OCI-LY1 (cell line): ENCODE results near the gene PDE4D.

Source experiments
- H2AFZ ChIP-seq: fragments of 200-600 bp; sonication (generic), shearing (Covaris generic); 2 replicates; pipeline ENCODE4 v1.6.0; 2014; ENCODE audit warnings: antibody characterized with exemption, mild to moderate bottlenecking, low read length
- H3F3A ChIP-seq: fragments of 200-600 bp; sonication (generic), shearing (Covaris generic); 2 replicates; pipeline ENCODE4 v1.6.0; 2014; ENCODE audit warnings: mild to moderate bottlenecking, antibody characterized with exemption, low read length, moderate library complexity; ENCODE audit not compliant: insufficient read depth
- H3K27ac ChIP-seq: fragments of 200-600 bp; sonication (generic); 2 replicates; pipeline ENCODE4 v1.5.1; 2014; ENCODE audit warnings: low read length, mixed run types, mild to moderate bottlenecking, low read depth; ENCODE audit not compliant: poor library complexity, severe bottlenecking
- H3K27me3 ChIP-seq: fragments of 200-600 bp; sonication (generic); 2 replicates; pipeline ENCODE4 v1.6.0; 2014; ENCODE audit warnings: antibody characterized with exemption, mild to moderate bottlenecking, low read length, moderate library complexity; ENCODE audit not compliant: insufficient read depth
- H3K36me3 ChIP-seq: fragments of 200-600 bp; sonication (generic); 2 replicates; pipeline ENCODE4 v1.6.1; 2014; ENCODE audit warnings: mild to moderate bottlenecking, antibody characterized with exemption, low read length, moderate library complexity, mixed read lengths; ENCODE audit not compliant: insufficient read depth
- H3K4me1 ChIP-seq: fragments of 200-600 bp; sonication (generic); 2 replicates; pipeline ENCODE4 v1.5.1; 2014; ENCODE audit warnings: mild to moderate bottlenecking, low read length, moderate library complexity; ENCODE audit not compliant: insufficient read depth, severe bottlenecking
- H3K4me2 ChIP-seq: fragments of 200-600 bp; sonication (generic), shearing (Covaris generic); 2 replicates; pipeline ENCODE4 v1.6.1; 2014; ENCODE audit warnings: low read length
- H3K4me3 ChIP-seq: fragments of 200-600 bp; sonication (generic); 2 replicates; pipeline ENCODE4 v1.5.1; 2014; ENCODE audit warnings: low read length, low read depth, mild to moderate bottlenecking, mixed read lengths; ENCODE audit not compliant: poor library complexity, severe bottlenecking
- H3K79me2 ChIP-seq: fragments of 200-600 bp; shearing (Covaris generic); 2 replicates; pipeline ENCODE4 v1.6.1; 2016; ENCODE audit warnings: mixed run types, low read length, mixed read lengths; ENCODE audit not compliant: insufficient read depth
- H3K9ac ChIP-seq: fragments of 200-600 bp; sonication (generic), shearing (Covaris generic); 2 replicates; pipeline ENCODE4 v1.6.1; 2014; ENCODE audit warnings: mild to moderate bottlenecking, low read length, mixed read lengths
- H3K9me2 ChIP-seq: fragments of 200-600 bp; sonication (generic), shearing (Covaris generic); 2 replicates; pipeline ENCODE4 v1.6.1; 2014; ENCODE audit warnings: low read depth, mild to moderate bottlenecking, low read length, mixed read lengths
- H3K9me3 ChIP-seq: fragments of 200-600 bp; shearing (Covaris generic); 2 replicates; pipeline ENCODE4 v1.6.1; 2014; ENCODE audit warnings: low read length, mixed read lengths
- H4K20me1 ChIP-seq: fragments of 200-600 bp; sonication (generic), shearing (Covaris generic); 2 replicates; pipeline ENCODE4 v1.6.0; 2016; ENCODE audit warnings: mild to moderate bottlenecking, low read length; ENCODE audit not compliant: insufficient read depth
- EZH2 ChIP-seq: fragments of 200-600 bp; sonication (generic), shearing (Covaris generic); IDR thresholded peaks from 2 replicates; pipeline ENCODE4 v1.8.0; 2017; ENCODE audit warnings: borderline replicate concordance, mixed run types, mild to moderate bottlenecking, antibody characterized with exemption, low read length, moderate library complexity, mixed read lengths
- TF ChIP-seq, protein P1 (sequence below): fragments of 200-600 bp; sonication (generic), shearing (Covaris generic); IDR thresholded peaks from 2 replicates; pipeline ENCODE4 v1.5.1; 2017; ENCODE audit warnings: mild to moderate bottlenecking, antibody characterized with exemption, low read length, moderate library complexity, mixed read lengths

The PDE4D gene

DNA sequence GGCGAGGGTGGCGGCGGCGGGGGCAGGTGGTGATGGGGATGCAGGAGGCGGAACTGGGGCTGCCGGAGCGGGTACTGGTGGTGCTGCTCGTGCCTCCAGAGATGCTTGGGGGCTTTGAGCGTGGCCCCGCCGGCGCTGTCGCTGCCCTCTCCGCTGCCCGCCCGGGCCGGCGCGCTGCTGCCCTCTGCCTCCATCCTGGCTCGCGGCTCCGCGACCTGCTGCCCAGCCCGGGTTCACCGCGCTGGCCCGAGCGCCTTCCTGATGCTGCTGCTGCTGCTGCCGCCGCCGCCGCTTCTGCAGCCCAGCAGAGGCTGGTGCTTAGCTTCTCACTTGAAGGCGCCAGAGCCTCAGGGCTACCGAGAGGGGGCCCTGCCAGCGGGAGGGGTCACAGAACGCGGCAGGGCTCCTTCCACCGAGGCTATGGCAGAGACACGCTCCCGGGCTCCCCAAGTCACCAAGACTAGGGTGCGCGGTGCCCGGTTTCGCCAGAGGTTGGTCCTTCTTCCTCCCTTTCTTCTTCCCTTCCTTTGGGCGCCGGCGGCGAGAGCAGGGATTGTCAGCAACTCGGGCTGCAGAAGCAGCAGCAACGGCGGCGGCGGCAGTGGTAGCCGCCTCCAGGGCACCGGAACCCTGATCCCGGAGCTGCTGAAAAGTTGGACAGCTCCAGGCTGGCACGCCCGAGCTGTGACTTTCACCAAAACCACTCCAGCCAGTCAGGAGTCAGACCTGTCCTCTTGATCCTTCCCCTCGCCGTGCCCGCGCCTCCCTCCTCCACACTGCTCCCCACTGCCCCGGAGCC is at the start of gene PDE4D:
TSS of gene PDE4D (minus strand) at position 298 of the 799 bp plus-strand sequence.
- no peak within 1 kb of the TSS for H3K4me3 ChIP-seq

DNA sequence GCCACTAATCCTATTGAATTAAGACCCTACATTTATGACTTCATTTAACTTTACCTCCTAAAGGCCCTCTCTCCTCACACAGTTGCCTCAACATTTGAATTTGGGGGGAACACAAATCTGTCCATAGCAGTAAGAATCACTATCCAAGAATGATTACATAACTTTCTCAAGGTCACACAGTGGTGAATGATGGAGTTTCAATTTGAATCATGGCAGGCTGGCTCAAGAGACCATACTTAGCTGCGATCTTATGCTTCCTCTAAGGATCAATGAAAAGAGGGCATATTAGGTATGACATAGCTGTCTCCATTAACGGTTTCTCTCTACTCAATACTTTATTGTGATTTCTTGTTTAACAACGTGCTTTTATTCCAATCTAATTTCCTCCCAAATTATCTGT is 44.1 kb upstream of the PDE4D start:
- no peak overlapping the region for H3K4me3 ChIP-seq
- H3K36me3 ChIP-seq = no peaks in the 10 kb centered on the region
- no peak overlapping the region for H2AFZ ChIP-seq
- no peaks in the 10 kb centered on the region for H3K27me3 ChIP-seq
- no peaks in the 10 kb centered on the region for H3K9me3 ChIP-seq
- H3F3A ChIP-seq = no peaks in the 10 kb centered on the region
- no peaks in the 10 kb centered on the region for H3K4me1 ChIP-seq
- no peaks in the 10 kb centered on the region for H4K20me1 ChIP-seq
- H3K9me2 ChIP-seq = no peaks in the 10 kb centered on the region
- no peak overlapping the region for H3K4me2 ChIP-seq
- no peaks in the 10 kb centered on the region for H3K79me2 ChIP-seq
- H3K9ac ChIP-seq = no peak overlapping the region
- TF ChIP-seq EZH2 = no peak
- TF ChIP-seq, protein P1, sequence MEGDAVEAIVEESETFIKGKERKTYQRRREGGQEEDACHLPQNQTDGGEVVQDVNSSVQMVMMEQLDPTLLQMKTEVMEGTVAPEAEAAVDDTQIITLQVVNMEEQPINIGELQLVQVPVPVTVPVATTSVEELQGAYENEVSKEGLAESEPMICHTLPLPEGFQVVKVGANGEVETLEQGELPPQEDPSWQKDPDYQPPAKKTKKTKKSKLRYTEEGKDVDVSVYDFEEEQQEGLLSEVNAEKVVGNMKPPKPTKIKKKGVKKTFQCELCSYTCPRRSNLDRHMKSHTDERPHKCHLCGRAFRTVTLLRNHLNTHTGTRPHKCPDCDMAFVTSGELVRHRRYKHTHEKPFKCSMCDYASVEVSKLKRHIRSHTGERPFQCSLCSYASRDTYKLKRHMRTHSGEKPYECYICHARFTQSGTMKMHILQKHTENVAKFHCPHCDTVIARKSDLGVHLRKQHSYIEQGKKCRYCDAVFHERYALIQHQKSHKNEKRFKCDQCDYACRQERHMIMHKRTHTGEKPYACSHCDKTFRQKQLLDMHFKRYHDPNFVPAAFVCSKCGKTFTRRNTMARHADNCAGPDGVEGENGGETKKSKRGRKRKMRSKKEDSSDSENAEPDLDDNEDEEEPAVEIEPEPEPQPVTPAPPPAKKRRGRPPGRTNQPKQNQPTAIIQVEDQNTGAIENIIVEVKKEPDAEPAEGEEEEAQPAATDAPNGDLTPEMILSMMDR = no peak
- no peak overlapping the region for H3K27ac ChIP-seq

More for the DNA sequence above, at the start of gene PDE4D:
- H2AFZ ChIP-seq = no peak within 1 kb of the TSS
- H3K9me3 ChIP-seq = no peaks in the 10 kb centered on the region
- no peak within 1 kb of the TSS for H3K9ac ChIP-seq
- H3K27me3 ChIP-seq = no peaks in the 10 kb centered on the region
- H3F3A ChIP-seq = no peaks in the 10 kb centered on the region
- no peaks in the 10 kb centered on the region for H4K20me1 ChIP-seq
- no peaks in the 10 kb centered on the region for H3K9me2 ChIP-seq
- no peak within 1 kb of the TSS for H3K4me2 ChIP-seq
- no peaks in the 10 kb centered on the region for H3K4me1 ChIP-seq
- no peak for TF ChIP-seq EZH2
- TF ChIP-seq, protein P1 = no peak
- H3K27ac ChIP-seq = no peak within 1 kb of the TSS
- H3K79me2 ChIP-seq = no peaks in the 10 kb centered on the region
- H3K36me3 ChIP-seq = no peaks in the 10 kb centered on the region

DNA sequence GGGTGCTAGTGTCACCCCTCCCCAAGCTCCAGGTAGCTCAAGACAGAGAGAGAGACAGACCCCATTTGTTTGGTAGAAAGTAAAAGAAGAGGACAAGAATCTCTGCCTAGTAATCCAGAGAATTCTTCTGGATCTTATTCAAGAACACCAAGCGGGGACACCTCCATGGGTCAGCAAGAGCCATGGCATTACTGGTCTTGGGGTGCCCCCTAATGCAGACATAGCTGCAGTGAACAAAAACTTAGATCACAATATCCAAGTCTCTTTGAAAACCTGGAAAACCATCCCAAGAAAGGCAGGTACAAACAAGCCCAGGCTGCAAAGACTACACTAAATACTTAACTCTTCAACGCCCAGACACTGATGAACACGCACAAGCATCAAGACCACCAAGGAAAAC is 29.9 kb upstream of the PDE4D start:
- no peaks in the 10 kb centered on the region for H3K27me3 ChIP-seq
- TF ChIP-seq, protein P1 = no peak
- TF ChIP-seq EZH2 = no peak
- H3K36me3 ChIP-seq = no peaks in the 10 kb centered on the region
- H3K4me1 ChIP-seq = no peaks in the 10 kb centered on the region
- no peak overlapping the region for H3K4me2 ChIP-seq
- H3K9me2 ChIP-seq = no peaks in the 10 kb centered on the region
- no peak overlapping the region for H3K27ac ChIP-seq
- no peak overlapping the region for H3K4me3 ChIP-seq
- H3F3A ChIP-seq = no peaks in the 10 kb centered on the region
- H2AFZ ChIP-seq = no peak overlapping the region
- no peaks in the 10 kb centered on the region for H4K20me1 ChIP-seq
- no peak overlapping the region for H3K9ac ChIP-seq
- no peaks in the 10 kb centered on the region for H3K9me3 ChIP-seq
- H3K79me2 ChIP-seq = no peaks in the 10 kb centered on the region
